ENCODE data around the gene RAET1E.
"Not testable (repeated sequence)": the region's sequence is repeated elsewhere in the genome, so short reads cannot be mapped to it uniquely, and the experiment has no call there.

RAET1E gene

GRCh38 chr6:149925974-149926777 lies 28.3 kb upstream of the RAET1E start:
- peak; percentile 73 to 74 for DNase-seq

GRCh38 chr6:149925253-149925973 lies 27.5 kb upstream of the RAET1E start:
- DNase-seq, result no peak

- DNase-seq, result no peak
Measured at GRCh38 chr6:149924933-149925252, 27.0 kb upstream of the RAET1E start.

DNA sequence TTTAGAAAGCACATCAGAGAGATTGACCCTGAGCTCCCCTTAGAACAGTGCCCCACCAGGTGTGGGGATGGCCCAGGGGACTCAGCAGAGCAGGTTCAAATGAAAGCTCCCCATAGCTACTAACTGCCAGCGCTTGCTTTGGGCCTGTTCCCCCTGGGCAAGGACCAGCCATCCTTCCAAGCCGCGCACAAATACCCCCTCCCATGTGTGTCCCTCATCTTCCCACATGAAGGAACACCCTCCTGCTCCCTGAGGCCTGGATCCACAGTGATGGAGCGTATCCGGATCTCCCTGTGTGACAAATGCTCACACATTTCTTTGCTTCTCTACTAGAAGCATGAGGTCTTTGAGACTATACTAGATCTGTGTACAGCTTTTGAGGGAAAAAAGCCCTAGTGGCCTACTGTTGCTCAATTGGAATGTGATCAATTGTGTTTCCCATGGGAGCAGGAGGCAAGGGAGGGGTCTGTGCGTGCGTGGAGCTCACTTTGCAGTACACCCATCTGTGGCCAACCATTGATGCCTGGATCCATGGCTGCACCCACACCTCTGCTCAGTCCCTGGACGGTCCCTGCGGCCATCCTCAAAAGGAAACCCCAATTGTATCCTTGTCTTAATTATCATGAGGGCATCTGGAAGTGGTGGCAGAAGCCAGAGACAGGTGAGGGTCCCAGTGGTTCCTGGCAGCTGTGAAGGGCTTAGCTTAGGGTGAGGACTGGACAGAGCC lies 26.5 kb upstream of the RAET1E start:
- no peak for DNase-seq

GRCh38 chr6:149923327-149923986 lies 25.5 kb upstream of the RAET1E start:
- DNase-seq, result no peak

GRCh38 chr6:149922642-149923326 lies 24.9 kb upstream of the RAET1E start, which contains the start of gene RAET1G:
Gene RAET1G, minus strand, starts transcription at chr6:149923121. Its CDS starts 111 bp downstream, at chr6:149923010.
- peak; percentile 67 to 77 for DNase-seq

- not testable (repeated sequence) for DNase-seq
Measured at GRCh38 chr6:149922091-149922490, 24.2 kb upstream of the RAET1E start.

- DNase-seq, result no peak
Measured at GRCh38 chr6:149921361-149921760, 23.4 kb upstream of the RAET1E start.

GRCh38 chr6:149919834-149920225 lies 21.9 kb upstream of the RAET1E start:
- DNase-seq, result no peak

GRCh38 chr6:149919126-149919833 lies 21.4 kb upstream of the RAET1E start:
- DNase-seq, result not testable (repeated sequence)

DNA sequence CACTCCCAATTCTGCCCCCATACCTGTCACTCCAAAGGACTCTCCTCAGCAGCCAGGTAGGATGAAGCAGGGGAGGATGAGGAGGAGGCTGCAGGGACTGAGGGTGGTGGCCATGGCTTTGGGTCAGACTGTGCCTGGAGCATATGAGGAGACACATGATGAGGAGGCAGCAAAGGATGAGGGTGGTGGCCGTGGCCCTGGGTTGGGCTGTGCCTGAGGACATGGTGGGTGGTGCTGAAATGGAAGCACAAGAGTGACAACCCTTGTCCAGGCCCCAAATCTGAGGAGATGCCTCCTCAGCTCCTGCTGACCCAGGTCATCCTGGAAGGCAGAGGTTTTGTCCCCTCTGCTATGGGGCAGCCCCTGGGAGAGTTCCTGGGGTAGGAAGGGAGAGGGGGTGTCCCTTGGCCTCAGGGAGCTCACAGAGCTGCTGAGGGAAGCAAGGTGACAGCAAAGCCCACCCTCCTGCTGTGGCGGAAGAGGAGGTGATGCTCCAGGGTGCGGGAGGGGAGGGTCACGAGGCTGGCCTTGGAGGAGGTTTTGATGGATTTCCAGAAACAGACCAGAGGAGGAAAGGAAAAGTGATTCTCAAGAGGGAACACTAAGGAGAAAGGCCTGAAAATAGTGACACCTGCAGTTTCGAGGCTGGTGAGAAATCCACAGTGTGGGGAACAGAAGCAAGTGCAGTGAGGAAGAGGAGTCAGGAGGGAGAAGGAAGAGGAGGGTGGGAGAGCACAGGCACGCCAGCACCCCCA lies 20.4 kb upstream of the RAET1E start:
- no peak for DNase-seq

GRCh38 chr6:149917679-149918078 lies 19.8 kb upstream of the RAET1E start:
- no peak for DNase-seq

DNA sequence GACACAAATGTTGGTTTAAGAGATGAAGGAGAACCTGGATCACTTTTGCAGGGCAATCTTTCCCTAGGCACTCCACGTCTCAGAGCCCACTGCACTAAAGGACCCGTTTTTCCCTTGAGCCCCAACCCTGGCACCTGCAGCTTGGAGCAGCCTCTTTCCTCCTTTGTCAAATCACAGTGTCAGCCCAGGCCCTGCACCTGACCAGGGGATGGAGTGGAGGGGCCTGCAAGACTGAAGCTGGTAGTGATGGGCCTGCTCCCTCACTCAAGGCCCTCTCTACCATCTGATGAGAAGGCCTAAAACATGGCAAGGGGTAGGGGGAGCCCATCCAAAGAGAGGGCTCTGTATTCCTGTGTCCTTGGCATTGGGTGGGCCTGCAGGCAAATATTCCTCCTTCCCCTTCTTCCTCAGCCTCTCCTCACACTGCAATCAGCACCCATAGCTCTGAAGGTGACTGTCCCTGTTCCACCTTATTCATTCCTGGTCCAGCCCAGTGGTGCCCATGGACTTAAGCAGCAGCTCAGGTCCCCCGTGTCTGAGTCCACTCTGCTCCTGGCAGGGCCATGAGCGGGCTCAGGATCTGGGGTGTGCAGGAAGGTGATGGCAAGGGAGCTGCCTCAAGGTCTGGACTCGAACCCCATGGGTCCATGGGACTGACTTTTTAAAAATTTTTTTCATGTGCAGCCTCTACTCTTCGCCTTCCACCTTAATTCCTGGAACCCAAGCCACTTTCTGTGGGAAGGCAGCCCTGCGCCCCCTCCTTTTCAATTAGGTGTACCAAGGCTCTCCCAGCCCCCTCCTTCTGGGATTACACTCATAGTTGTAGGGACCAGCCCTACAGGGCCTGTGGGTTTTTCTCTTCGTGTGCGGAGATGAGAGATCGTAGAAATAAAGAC lies 18.3 kb upstream of the RAET1E start:
- DNase-seq, result no peak

DNA sequence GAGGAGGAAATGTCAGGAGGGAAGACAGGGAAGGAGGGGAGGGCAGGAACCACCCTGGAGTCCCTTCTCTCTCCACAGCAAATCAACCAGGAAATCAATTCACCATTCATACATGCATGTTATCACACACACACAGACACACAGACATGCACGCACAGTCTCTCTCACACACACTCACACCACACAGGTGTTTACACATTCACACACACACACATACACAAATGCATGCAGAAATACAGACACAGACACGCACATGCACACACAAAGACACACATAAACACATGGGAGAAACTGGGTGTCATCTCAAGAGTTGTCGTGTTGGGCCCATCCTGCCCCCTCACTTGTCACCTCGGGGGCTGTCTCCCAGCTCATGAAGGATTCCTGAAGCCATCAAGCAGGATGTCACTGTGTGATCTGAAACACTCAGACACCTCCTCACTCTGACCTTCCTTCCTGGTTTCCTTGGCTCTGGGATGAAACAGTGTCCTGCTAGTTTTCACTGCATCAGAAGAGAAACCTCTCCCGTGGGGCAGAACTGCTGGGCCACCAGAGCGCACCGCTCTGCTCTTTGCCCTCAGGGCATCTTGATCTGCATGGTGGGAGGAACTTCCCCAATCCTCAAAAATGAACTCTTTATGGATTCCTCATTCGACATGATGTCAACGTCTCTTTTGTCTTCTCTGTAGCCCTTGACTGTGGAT lies 15.8 kb upstream of the RAET1E start:
- DNase-seq, result no peak

DNA sequence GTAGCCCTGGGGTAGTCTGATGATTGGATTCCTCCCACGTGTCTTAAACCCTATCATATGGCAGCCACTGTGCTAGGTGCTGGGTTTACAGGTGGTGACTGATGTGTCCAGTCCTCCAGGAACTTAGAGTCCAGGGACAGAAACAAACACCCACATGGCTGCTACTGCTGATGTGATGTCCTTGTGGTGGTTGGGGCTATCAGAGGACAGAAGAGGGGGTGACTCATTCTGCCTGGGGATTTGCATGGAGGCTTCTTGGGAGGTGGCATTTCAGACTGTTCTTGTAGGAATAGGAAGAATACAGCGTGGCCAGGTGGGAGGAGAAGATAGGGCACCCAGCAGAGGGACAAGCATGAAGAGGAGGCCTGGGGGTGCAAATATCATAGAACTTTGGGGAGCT lies 15.2 kb upstream of the RAET1E start:
- DNase-seq, result no peak

- DNase-seq, result not testable (repeated sequence)
Measured at GRCh38 chr6:149912680-149913079, 14.8 kb upstream of the RAET1E start.

DNA sequence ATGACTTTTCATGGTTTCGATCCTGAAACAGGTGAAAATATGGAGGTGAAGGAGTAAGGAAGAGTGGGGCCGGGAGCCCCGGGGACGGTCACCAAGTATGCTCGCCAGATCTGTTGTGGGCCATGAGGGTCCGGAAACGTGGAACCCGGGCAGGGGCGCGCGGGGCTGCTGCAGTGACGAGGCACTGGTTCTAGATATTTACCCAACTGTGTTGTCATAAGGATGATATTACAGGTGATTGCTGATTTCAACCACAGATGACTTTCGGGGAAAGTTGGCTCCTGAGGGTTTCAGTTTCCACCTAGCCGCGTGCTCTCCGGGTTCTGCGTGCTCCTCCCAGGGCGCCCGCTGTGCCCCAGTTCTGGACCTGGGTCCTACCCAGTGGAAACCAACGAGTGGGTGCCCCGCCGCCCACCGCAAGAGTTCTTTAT lies 12.8 kb upstream of the RAET1E start:
- DNase-seq, result no peak

- no peak for DNase-seq
Measured at GRCh38 chr6:149909701-149910470, 12.0 kb upstream of the RAET1E start.

Measured in inflammatory macrophage (primary cell).